GM10847 (cell line): ENCODE data around the gene S100PBP.

Experiments
- POLR2A ChIP-seq: IDR thresholded peaks from 2 replicates; pipeline ENCODE4 v1.6.1; 2011; ENCODE audit not compliant: insufficient read length; ENCODE audit errors: extremely low read depth

Gene S100PBP

GRCh38 chr1:32903991-32904785 lies 86.7 kb downstream of the S100PBP start:
- TF ChIP-seq POLR2A, result no peak

- no peak for TF ChIP-seq POLR2A
These were observed 87.3 kb downstream of the S100PBP start for GRCh38 chr1:32904797-32905196.

- no peak for TF ChIP-seq POLR2A
These were observed 89.2 kb downstream of the S100PBP start for GRCh38 chr1:32906654-32907053.

GRCh38 chr1:32907435-32907834 lies 90.0 kb downstream of the S100PBP start:
- TF ChIP-seq POLR2A, result no peak
